WTC11 (cell line): ENCODE results near the gene MTUS2. TPM values are rescaled to one million over a fixed set of nuclear protein-coding genes. Genes with fewer than 3 reads are reported as not detected.

Experiments used
- ATAC-seq: fragments of 200-7000 bp; cut with Tn5 transposase; 2 replicates; pipeline ENCODE4 v1.10.0; 2021; ENCODE audit warnings: mild to moderate bottlenecking, moderate library complexity
- CTCF ChIA-PET: fragments of 300-600 bp; sonication (Branson Sonifier 250); formaldehyde crosslinking; loops from one replicate; lab custom pipeline; 2021; ENCODE audit warnings: antibody characterized with exemption; lab: Charles Lee
- POLR2A ChIA-PET: fragments of 350-600 bp; sonication (Branson Sonifier 250); formaldehyde crosslinking; loops from one replicate; lab custom pipeline; 2021; ENCODE audit warnings: antibody characterized with exemption; lab: Charles Lee
- DNase-seq: peaks from one replicate; pipeline ENCODE4 v3.0.0; 2021; ENCODE audit warnings: low spot score
- H3K27ac Mint-ChIP-seq: 2 replicates; pipeline ENCODE4 v1.8.0; 2021; ENCODE audit warnings: mixed read lengths
- H3K27me3 Mint-ChIP-seq: 2 replicates; pipeline ENCODE4 v1.8.0; 2021; ENCODE audit warnings: low read depth, mild to moderate bottlenecking, moderate library complexity, mixed read lengths
- H3K36me3 Mint-ChIP-seq: 2 replicates; pipeline ENCODE4 v1.8.0; 2021; ENCODE audit warnings: mixed read lengths
- H3K4me1 Mint-ChIP-seq: 2 replicates; pipeline ENCODE4 v1.8.0; 2022; ENCODE audit warnings: mixed read lengths
- H3K4me3 Mint-ChIP-seq: 2 replicates; pipeline ENCODE4 v1.8.0; 2021; ENCODE audit warnings: mild to moderate bottlenecking, moderate library complexity, mixed read lengths
- H3K9me3 Mint-ChIP-seq: 2 replicates; pipeline ENCODE4 v1.8.0; 2021; ENCODE audit warnings: mixed read lengths
- CREB1 ChIP-seq: sonication (generic); formaldehyde crosslinking; IDR thresholded peaks from 2 replicates; pipeline ENCODE4 v1.8.0; 2023; ENCODE audit warnings: mild to moderate bottlenecking, missing genetic modification reagents
- E2F5 ChIP-seq: sonication (generic); formaldehyde crosslinking; IDR thresholded peaks from 2 replicates; pipeline ENCODE4 v1.8.1; 2022; ENCODE audit warnings: mild to moderate bottlenecking, moderate library complexity, missing genetic modification reagents
- FOXK1 ChIP-seq: sonication (generic); formaldehyde crosslinking; IDR thresholded peaks from 2 replicates; pipeline ENCODE4 v1.8.0; 2022; ENCODE audit warnings: mild to moderate bottlenecking, moderate library complexity, missing genetic modification reagents
- GRHL2 ChIP-seq: fragments of 250-450 bp; sonication (Bioruptor Pico); IDR thresholded peaks from 2 replicates; pipeline ENCODE4 v1.8.0; 2022; ENCODE audit warnings: mild to moderate bottlenecking, moderate library complexity; ENCODE audit not compliant: insufficient replicate concordance, severe bottlenecking
- JAZF1 ChIP-seq: fragments of 250-450 bp; sonication (Bioruptor Pico); IDR thresholded peaks from 2 replicates; pipeline ENCODE4 v1.9.0; 2021; ENCODE audit warnings: moderate library complexity, mild to moderate bottlenecking, inconsistent platforms
- JUN ChIP-seq: sonication (generic); formaldehyde crosslinking; IDR thresholded peaks from 2 replicates; pipeline ENCODE4 v1.8.0; 2023; ENCODE audit warnings: mild to moderate bottlenecking, missing genetic modification reagents
- MXD4 ChIP-seq: fragments of 250-450 bp; sonication (Bioruptor Pico); IDR thresholded peaks from 2 replicates; pipeline ENCODE4 v1.8.0; 2021; ENCODE audit warnings: mild to moderate bottlenecking, moderate library complexity, borderline replicate concordance
- MYBL2 ChIP-seq: sonication (generic); formaldehyde crosslinking; IDR thresholded peaks from 2 replicates; pipeline ENCODE4 v1.8.1; 2023; ENCODE audit warnings: mild to moderate bottlenecking, moderate library complexity, missing genetic modification reagents
- NFATC4 ChIP-seq: fragments of 250-450 bp; sonication (Bioruptor Pico); IDR thresholded peaks from 2 replicates; pipeline ENCODE4 v1.9.0; 2021; ENCODE audit warnings: mild to moderate bottlenecking
- RELA ChIP-seq: sonication (generic); formaldehyde crosslinking; IDR thresholded peaks from 2 replicates; pipeline ENCODE4 v1.8.1; 2022; ENCODE audit warnings: missing genetic modification reagents, mild to moderate bottlenecking, borderline replicate concordance
- SOX15 ChIP-seq: fragments of 250-450 bp; sonication (Bioruptor Pico); IDR thresholded peaks from 2 replicates; pipeline ENCODE4 v1.9.0; 2021; ENCODE audit warnings: mild to moderate bottlenecking
- TEAD1 ChIP-seq: sonication (generic); formaldehyde crosslinking; IDR thresholded peaks from 2 replicates; pipeline ENCODE4 v1.8.0; 2022; ENCODE audit warnings: mild to moderate bottlenecking, missing genetic modification reagents
- TEAD4 ChIP-seq: sonication (generic); formaldehyde crosslinking; IDR thresholded peaks from 2 replicates; pipeline ENCODE4 v1.8.0; 2022; ENCODE audit warnings: mild to moderate bottlenecking, missing genetic modification reagents
- TP53 ChIP-seq: sonication (generic); formaldehyde crosslinking; IDR thresholded peaks from 2 replicates; pipeline ENCODE4 v1.8.1; 2023; ENCODE audit warnings: mild to moderate bottlenecking, missing genetic modification reagents
- ZNF121 ChIP-seq: sonication (generic); formaldehyde crosslinking; IDR thresholded peaks from 2 replicates; pipeline ENCODE4 v1.8.0; 2023; ENCODE audit warnings: missing genetic modification reagents
- ZNF219 ChIP-seq: sonication (generic); formaldehyde crosslinking; IDR thresholded peaks from 2 replicates; pipeline ENCODE4 v1.8.0; 2023; ENCODE audit warnings: missing genetic modification reagents, mild to moderate bottlenecking, borderline replicate concordance
- ZNF232 ChIP-seq: sonication (generic); formaldehyde crosslinking; IDR thresholded peaks from 2 replicates; pipeline ENCODE4 v1.8.0; 2022; ENCODE audit warnings: mild to moderate bottlenecking, missing genetic modification reagents
- ZNF317 ChIP-seq: sonication (generic); formaldehyde crosslinking; IDR thresholded peaks from 2 replicates; pipeline ENCODE4 v1.8.1; 2023; ENCODE audit warnings: low read depth, mild to moderate bottlenecking, moderate library complexity, missing genetic modification reagents, borderline replicate concordance
- ZNF416 ChIP-seq: fragments of 250-450 bp; sonication (Bioruptor Pico); IDR thresholded peaks from 2 replicates; pipeline ENCODE4 v1.9.0; 2021; ENCODE audit warnings: mild to moderate bottlenecking, inconsistent platforms
- total RNA-seq: library from RNA; stranded (reverse); gene quantifications from 3 replicates; pipeline ENCODE4 v1.2.3, GENCODE V29; 2021
- TF ChIP-seq, protein P1 (sequence below): sonication (generic); formaldehyde crosslinking; IDR thresholded peaks from 2 replicates; pipeline ENCODE4 v1.8.1; 2022; ENCODE audit warnings: missing genetic modification reagents, borderline replicate concordance
- TF ChIP-seq, protein P2 (sequence below): sonication (generic); formaldehyde crosslinking; IDR thresholded peaks from 2 replicates; pipeline ENCODE4 v1.8.1; 2023; ENCODE audit warnings: mild to moderate bottlenecking, missing genetic modification reagents
- TF ChIP-seq, protein P3 (sequence below): sonication (generic); formaldehyde crosslinking; IDR thresholded peaks from 2 replicates; pipeline ENCODE4 v1.8.0; 2022; ENCODE audit warnings: mild to moderate bottlenecking, missing genetic modification reagents
- TF ChIP-seq, protein P4 (sequence below): sonication (generic); formaldehyde crosslinking; IDR thresholded peaks from 2 replicates; pipeline ENCODE4 v1.8.0; 2022; ENCODE audit warnings: mild to moderate bottlenecking, missing genetic modification reagents

Gene MTUS2
- total RNA-seq, 1 experiment from 2014 or later, result 0.22 TPM

DNA sequence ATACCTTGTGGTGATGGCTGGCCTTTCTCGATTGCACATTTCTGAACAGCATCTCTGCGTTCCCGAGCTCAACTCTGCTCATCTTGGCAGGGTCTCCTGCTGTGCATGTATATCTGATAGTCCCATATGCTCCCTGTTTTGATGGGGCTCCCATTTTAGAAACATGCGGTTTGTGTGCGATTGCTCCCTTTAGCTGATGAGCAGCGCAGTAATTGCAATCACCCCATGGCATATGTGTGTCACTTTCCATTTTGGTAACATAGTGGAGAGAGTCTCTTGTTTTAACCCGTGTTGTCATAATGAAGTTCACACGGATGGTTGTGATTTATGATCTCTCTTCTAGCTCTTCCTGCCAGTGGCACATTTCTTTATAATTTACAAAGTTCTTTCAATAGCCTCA lies 144.7 kb downstream of the MTUS2 start:
- Mint-ChIP-seq H3K27ac (no peak overlapping the region), H3K9me3 (no peaks in the 10 kb centered on the region), H3K4me1 (no peaks in the 10 kb centered on the region), H3K36me3 (no peaks in the 10 kb centered on the region), H3K4me3 (no peak overlapping the region), H3K27me3 (no peaks in the 10 kb centered on the region)
- ChIA-PET CTCF (no interaction called here), POLR2A (no interaction called here)
- ATAC-seq (no peak), DNase-seq (no peak)
- TF ChIP-seq, protein P1, sequence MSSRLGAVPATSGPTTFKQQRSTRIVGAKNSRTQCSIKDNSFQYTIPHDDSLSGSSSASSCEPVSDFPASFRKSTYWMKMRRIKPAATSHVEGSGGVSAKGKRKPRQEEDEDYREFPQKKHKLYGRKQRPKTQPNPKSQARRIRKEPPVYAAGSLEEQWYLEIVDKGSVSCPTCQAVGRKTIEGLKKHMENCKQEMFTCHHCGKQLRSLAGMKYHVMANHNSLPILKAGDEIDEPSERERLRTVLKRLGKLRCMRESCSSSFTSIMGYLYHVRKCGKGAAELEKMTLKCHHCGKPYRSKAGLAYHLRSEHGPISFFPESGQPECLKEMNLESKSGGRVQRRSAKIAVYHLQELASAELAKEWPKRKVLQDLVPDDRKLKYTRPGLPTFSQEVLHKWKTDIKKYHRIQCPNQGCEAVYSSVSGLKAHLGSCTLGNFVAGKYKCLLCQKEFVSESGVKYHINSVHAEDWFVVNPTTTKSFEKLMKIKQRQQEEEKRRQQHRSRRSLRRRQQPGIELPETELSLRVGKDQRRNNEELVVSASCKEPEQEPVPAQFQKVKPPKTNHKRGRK, result no peak
- TF ChIP-seq TEAD4 (CRISPR knock-in tag) (no peak), ZNF219 (CRISPR knock-in tag) (no peak), MXD4 (no peak), TEAD1 (CRISPR knock-in tag) (no peak), TP53 (no peak), RELA (CRISPR knock-in tag) (no peak)

DNA sequence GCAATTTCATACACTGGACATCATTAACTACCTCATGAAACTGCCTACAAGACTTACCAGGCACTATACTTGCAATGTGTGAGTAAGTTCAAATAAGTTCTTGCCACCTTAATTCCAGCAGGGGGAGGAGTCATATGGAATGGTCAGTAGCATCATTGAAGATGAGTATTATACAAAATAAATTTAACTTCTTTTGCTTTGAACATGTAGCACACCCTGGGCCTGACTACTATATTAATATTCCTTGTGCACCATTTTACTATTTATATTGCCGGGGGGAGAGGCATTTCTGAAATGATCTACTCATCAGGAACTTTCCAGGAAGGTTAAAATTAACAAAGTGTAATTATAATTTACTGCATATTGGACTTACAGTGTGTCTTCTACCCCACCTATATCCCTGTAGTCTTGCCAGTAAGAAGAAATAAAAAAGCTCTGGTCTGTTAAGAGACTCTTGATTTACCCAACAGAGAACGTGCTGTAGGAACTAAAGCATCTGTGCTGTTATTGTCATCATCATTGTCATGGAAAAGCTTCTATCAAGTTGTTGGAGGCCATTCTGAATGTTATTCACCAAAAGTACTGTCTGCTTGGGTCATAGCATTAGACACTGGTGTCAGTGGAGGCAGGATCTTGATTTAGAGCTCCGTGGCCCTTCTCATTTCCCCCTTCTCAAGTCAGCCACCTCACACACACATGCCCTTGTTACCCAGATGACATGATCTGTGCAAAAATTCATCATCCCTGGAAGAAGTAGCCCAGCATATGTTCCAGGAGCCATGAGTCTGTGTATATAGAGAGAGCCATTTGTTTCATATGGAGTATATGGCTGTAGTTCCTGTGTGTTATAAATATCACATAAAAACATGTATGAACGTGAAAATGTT lies 147.1 kb downstream of the MTUS2 start:
- ATAC-seq (no peak), DNase-seq (no peak)
- TF ChIP-seq ZNF232 (CRISPR knock-in tag) (no peak), ZNF416 (CRISPR knock-in tag) (no peak), JUN (no peak)
- Mint-ChIP-seq H3K27ac (no peak overlapping the region), H3K4me1 (no peaks in the 10 kb centered on the region), H3K27me3 (no peaks in the 10 kb centered on the region), H3K4me3 (no peak overlapping the region), H3K36me3 (no peaks in the 10 kb centered on the region), H3K9me3 (no peaks in the 10 kb centered on the region)
- ChIA-PET POLR2A (no interaction called here), CTCF (no interaction called here)

DNA sequence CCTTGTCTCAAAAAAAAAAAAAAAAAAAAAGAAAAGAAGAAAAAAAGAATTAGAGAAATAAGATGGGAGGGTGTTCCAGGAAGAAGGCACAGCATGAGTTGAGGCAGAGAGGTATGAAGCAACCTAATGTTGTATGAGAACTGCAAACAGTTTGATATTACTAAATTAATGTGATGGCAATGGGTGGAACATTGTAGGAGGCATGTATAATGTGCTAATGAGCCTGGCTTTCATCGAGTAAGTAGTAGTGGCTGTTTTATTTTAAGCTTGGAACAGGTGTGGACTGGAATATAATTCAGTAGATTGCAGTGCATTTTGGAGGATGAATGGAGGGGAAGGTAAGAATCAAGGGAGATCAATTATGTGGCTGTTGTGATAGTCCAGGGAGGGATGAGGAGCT lies 156.1 kb downstream of the MTUS2 start:
- Mint-ChIP-seq H3K36me3 (no peaks in the 10 kb centered on the region), H3K27ac (no peak overlapping the region), H3K4me3 (no peak overlapping the region), H3K4me1 (no peaks in the 10 kb centered on the region), H3K9me3 (no peaks in the 10 kb centered on the region), H3K27me3 (no peaks in the 10 kb centered on the region)
- ChIA-PET CTCF (no interaction called here), POLR2A (no interaction called here)
- no peak for ATAC-seq
- no peak for DNase-seq
- TF ChIP-seq, protein P2, sequence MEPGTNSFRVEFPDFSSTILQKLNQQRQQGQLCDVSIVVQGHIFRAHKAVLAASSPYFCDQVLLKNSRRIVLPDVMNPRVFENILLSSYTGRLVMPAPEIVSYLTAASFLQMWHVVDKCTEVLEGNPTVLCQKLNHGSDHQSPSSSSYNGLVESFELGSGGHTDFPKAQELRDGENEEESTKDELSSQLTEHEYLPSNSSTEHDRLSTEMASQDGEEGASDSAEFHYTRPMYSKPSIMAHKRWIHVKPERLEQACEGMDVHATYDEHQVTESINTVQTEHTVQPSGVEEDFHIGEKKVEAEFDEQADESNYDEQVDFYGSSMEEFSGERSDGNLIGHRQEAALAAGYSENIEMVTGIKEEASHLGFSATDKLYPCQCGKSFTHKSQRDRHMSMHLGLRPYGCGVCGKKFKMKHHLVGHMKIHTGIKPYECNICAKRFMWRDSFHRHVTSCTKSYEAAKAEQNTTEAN (CRISPR knock-in tag), result no peak
- no peak for TF ChIP-seq FOXK1
- TF ChIP-seq SOX15 (CRISPR knock-in tag), result no peak
- no peak for TF ChIP-seq GRHL2 (CRISPR knock-in tag)
- TF ChIP-seq JAZF1 (CRISPR knock-in tag), result no peak
- TF ChIP-seq ZNF121 (CRISPR knock-in tag), result no peak
- TF ChIP-seq, protein P3, sequence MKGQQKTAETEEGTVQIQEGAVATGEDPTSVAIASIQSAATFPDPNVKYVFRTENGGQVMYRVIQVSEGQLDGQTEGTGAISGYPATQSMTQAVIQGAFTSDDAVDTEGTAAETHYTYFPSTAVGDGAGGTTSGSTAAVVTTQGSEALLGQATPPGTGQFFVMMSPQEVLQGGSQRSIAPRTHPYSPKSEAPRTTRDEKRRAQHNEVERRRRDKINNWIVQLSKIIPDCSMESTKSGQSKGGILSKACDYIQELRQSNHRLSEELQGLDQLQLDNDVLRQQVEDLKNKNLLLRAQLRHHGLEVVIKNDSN, result no peak
- TF ChIP-seq NFATC4 (CRISPR knock-in tag), result no peak
- no peak for TF ChIP-seq ZNF219 (CRISPR knock-in tag)
- TF ChIP-seq CREB1 (CRISPR knock-in tag), result no peak
- TF ChIP-seq, protein P4, sequence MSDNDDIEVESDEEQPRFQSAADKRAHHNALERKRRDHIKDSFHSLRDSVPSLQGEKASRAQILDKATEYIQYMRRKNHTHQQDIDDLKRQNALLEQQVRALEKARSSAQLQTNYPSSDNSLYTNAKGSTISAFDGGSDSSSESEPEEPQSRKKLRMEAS, result no peak
- TF ChIP-seq E2F5, result no peak
- no peak for TF ChIP-seq RELA (CRISPR knock-in tag)
- no peak for TF ChIP-seq MXD4
- TF ChIP-seq ZNF317 (CRISPR knock-in tag), result no peak
- TF ChIP-seq MYBL2 (CRISPR knock-in tag), result no peak
